ENCODE data around the gene GALNT16.

- TF ChIP-seq CTCF (IDR thresholded peaks at IDR 0.05) = no peak
- no peak for TF ChIP-seq EZH2 (IDR thresholded peaks at IDR 0.05; ENCODE audit: borderline replicate concordance, insufficient read depth, low read depth, low read length, poor library complexity, severe bottlenecking)
Measured at GRCh38 chr14:69368381-69368780, 108.4 kb downstream of the GALNT16 start.
